Endometrium (tissue), 2 donors: Measurements from ENCODE around the gene PLCXD1.
"Not testable (repeated sequence)": the region's sequence is repeated elsewhere in the genome, so short reads cannot be mapped to it uniquely, and the experiment has no call there.

Source experiments
- FAIRE-seq: peaks from 2 replicates; lab custom pipeline; 2012; peaks lifted over from hg19 to GRCh38; lab: Jason Lieb, UNC
- donor health status: control.
- donor health status: control.

Gene PLCXD1

GRCh38 chrX:316351-317325 lies 35.5 kb downstream of the PLCXD1 start:
- no peak for FAIRE-seq

GRCh38 chrX:317424-318067 lies 36.4 kb downstream of the PLCXD1 start:
- FAIRE-seq = no peak

GRCh38 chrX:318068-318738 lies 37.0 kb downstream of the PLCXD1 start:
- no peak for FAIRE-seq

GRCh38 chrX:318739-319578 lies 37.8 kb downstream of the PLCXD1 start, which contains the start of gene GTPBP6:
Gene GTPBP6, minus strand, starts transcription at chrX:318796. Its CDS starts 9 bp downstream, at chrX:318787.
- no peak for FAIRE-seq

DNA sequence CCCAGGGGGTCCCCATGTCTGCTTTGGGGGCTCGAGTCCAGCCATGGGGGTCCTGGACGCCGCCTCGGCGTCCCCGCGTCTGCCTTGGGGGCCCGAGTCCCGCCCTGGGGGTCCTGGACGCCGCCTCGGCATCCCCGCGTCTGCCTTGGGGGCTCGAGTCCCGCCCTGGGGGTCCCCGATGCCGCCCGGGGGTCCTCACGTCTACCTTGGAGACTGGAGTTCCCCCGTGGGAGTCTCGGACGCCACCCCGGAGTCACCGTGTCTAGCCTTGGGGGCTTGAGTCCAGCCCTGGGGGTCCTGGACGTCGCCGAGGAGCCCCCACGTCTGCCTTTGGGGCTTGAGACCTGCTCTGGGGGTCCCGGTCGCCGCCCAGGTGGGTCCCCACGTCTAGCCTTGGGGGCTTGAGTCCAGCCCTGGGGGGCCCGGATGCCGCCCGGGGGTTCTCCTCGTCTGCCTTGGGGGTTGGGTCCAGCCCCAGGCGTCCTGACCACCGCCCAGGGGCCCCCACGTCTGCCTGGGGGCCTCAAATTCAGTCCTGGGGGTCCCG lies 38.5 kb downstream of the PLCXD1 start:
- no peak for FAIRE-seq

GRCh38 chrX:320126-320783 lies 39.1 kb downstream of the PLCXD1 start:
- FAIRE-seq = no peak

DNA sequence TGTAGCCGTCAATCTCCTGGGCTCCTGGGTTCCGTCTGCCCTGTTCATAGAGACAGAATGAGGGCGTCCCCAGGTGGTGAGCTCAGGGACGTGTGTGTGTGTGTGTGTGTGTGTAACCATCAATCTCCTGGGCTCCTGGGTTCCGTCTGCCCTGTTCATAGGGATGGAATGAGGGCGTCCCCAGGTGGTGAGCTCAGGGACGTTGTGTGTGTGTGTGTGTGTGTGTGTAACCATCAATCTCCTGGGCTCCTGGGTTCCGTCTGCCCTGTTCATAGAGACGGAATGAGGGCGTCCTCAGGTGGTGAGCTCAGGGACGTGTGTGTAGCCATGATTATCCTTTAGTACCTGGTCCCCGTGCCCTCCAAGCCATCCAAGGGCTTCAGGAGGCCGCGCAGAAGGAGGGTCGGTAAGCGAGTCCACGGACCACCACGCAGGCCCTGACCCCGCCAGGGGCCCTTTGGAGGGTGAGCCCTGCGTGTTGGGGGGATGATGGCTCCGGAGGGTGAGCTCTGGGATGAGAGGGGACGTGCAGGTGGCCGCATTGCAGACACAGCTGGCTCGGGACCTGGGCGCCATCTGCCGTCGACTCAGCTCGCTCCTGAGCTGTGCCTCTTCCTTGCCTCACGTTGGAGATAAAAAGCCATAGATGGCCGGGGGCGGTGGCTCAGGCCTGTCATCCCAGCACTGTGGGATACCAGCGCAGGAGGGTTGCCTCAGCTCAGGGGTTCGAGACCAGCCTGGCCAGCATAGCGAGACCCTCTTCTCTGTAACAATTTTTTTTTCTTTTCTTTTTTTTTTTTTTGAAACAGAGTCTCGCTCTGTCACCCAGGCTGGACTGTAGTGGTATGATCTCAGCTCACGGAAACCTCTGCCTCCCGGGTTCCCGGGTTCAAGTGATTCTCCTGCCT lies 42.8 kb downstream of the PLCXD1 start:
- peak; percentile 100 for FAIRE-seq

DNA sequence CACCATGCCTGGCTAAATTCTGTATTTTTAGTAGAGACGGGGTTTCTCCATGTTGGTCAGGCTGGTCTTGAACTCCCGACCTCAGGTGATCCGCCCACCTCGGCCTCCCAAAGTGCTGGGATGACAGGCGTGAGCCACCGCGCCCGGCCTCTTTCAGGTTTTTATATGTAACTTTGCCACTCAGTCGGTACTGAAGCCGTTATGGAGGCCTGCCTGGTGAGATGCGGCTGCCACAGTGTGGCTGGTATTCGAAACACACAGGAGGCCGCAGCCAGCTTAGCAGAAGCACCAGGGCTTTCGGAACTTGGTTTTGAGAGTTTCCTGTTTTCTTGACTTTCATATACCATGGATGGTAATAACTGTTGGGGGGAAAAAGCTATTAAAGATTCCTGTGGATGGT lies 43.5 kb downstream of the PLCXD1 start:
- FAIRE-seq = not testable (repeated sequence)

- no peak for FAIRE-seq
These were observed 46.5 kb downstream of the PLCXD1 start for GRCh38 chrX:327660-328126.

GRCh38 chrX:329291-329910 lies 48.2 kb downstream of the PLCXD1 start:
- FAIRE-seq = no peak

GRCh38 chrX:330141-330725 lies 49.1 kb downstream of the PLCXD1 start:
- FAIRE-seq = not testable (repeated sequence)

GRCh38 chrX:330726-331150 lies 49.6 kb downstream of the PLCXD1 start:
- FAIRE-seq = no peak

- no peak for FAIRE-seq
These were observed 50.1 kb downstream of the PLCXD1 start for GRCh38 chrX:331151-331824.

DNA sequence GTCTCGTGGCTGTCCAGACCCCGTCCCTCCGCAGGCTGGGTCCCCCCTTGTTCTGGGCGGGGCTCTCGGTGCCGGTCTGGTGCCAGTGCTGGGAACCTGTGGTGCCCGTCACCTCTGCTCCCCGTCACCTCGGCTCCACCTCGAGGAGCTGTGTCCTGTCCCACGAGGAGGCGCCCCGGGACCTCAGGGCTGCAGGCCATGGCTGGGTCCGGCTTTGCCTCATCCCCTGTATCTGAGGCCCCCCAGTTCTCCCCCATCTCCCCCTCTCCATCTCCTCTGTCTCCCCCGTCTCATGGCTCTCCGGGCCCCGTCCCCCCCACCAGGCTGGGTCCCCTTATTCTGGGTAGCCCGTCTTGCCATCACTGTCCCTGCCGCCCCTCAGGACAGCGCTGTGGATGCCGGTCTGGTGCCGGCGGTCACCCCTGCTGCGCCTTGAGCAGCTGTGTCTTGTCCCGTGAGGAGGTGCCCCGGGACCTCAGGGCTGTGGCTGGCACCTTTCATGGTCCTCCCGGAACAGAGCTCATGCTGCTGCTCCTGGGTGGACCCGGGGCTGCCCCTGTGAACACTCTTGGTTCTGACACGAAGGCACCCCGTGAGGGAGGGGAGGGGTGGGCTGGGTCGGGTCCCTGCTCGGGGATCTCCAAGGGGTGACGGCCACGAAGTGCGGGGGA lies 50.8 kb downstream of the PLCXD1 start:
- FAIRE-seq = no peak

DNA sequence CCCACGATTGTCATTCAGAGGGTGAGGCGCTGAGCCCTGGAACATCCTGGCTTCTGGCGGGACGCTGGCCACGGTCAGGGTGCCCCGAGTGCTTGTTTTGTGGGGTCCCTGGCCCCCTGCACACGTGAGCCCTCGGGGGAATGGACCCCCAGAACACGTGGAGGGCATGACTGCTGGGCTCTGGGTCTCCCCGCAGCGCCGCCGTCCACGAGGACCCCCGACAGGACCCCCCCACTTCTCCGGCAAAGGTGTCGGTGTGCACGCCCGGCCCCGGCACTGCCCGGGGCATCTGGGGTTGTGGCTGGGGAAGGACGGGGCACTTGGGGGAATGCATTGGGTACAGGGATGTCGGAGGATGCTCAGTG lies 51.3 kb downstream of the PLCXD1 start:
- no peak for FAIRE-seq

GRCh38 chrX:332916-333610 lies 51.9 kb downstream of the PLCXD1 start:
- no peak for FAIRE-seq
